HG02610 (cell line): Measurements from ENCODE around the gene COPZ1.
"Not testable (repeated sequence)": the region's sequence is repeated elsewhere in the genome, so short reads cannot be mapped to it uniquely, and the experiment has no call there.

Experiments used
- ATAC-seq: cut with Tn5 transposase; IDR thresholded peaks from one replicate; pipeline ENCODE4 v1.9.1; 2021; ENCODE audit warnings: mild to moderate bottlenecking, moderate library complexity; ENCODE audit not compliant: unreplicated experiment

The COPZ1 gene

GRCh38 chr12:54294152-54294952, 30.6 kb upstream of the COPZ1 start:
- no peak for ATAC-seq

- no peak for ATAC-seq
Measured at GRCh38 chr12:54294953-54295566, 29.9 kb upstream of the COPZ1 start.

GRCh38 chr12:54296393-54297099, 28.4 kb upstream of the COPZ1 start:
- ATAC-seq = no peak

GRCh38 chr12:54298904-54299303, 26.0 kb upstream of the COPZ1 start:
- no peak for ATAC-seq

GRCh38 chr12:54299515-54300224, 25.3 kb upstream of the COPZ1 start:
- ATAC-seq = no peak

GRCh38 chr12:54300225-54300731, 24.7 kb upstream of the COPZ1 start:
- ATAC-seq = no peak

GRCh38 chr12:54300732-54301427, 24.1 kb upstream of the COPZ1 start, which contains the start of gene NFE2:
Gene NFE2, minus strand, starts transcription at chr12:54301015. Its CDS starts 5,767 bp downstream, at chr12:54295248.
- no peak for ATAC-seq

- ATAC-seq = no peak
Measured at GRCh38 chr12:54301428-54302048, 23.4 kb upstream of the COPZ1 start.

GRCh38 chr12:54303640-54304039, 21.3 kb upstream of the COPZ1 start:
- no peak for ATAC-seq

GRCh38 chr12:54304187-54304810, 20.6 kb upstream of the COPZ1 start:
- peak; percentile 45 for ATAC-seq

GRCh38 chr12:54306925-54307741, 17.8 kb upstream of the COPZ1 start:
- ATAC-seq = no peak

GRCh38 chr12:54311051-54311450, 13.9 kb upstream of the COPZ1 start:
- ATAC-seq = no peak

GRCh38 chr12:54312309-54312708, 12.6 kb upstream of the COPZ1 start:
- ATAC-seq = not testable (repeated sequence)

- ATAC-seq = no peak
Measured at GRCh38 chr12:54321363-54321762, 3.6 kb upstream of the COPZ1 start.

GRCh38 chr12:54325442-54326109, 645 bp downstream of the COPZ1 start:
- ATAC-seq = not testable (repeated sequence)

GRCh38 chr12:54328595-54329337, 3.8 kb downstream of the COPZ1 start:
- no peak for ATAC-seq

GRCh38 chr12:54329759-54330158, 4.8 kb downstream of the COPZ1 start:
- ATAC-seq = no peak
